Astrocyte of the cerebellum (primary cell): Measurements from ENCODE around the gene THRSP.

Experiments
- DNase-seq: peaks from one replicate; pipeline ENCODE4 v3.0.0-alpha.2; 2011; ENCODE audit warnings: low read depth
- H3K4me3 ChIP-seq: 2 replicates; pipeline ENCODE4 v1.5.1; 2011; ENCODE audit warnings: mild to moderate bottlenecking, low read depth, low read length, moderate library complexity
- CTCF ChIP-seq: IDR thresholded peaks from 2 replicates; pipeline ENCODE4 v1.5.1; 2012; ENCODE audit warnings: low read length, low read depth, moderate library complexity, mild to moderate bottlenecking; ENCODE audit errors: missing control alignments
- in situ Hi-C: cut with HindIII; loops from 2 replicates; pipeline ENCODE4 v1.10.0; 2017; ENCODE audit warnings: low sequenced_read_pairs

Gene THRSP

DNA sequence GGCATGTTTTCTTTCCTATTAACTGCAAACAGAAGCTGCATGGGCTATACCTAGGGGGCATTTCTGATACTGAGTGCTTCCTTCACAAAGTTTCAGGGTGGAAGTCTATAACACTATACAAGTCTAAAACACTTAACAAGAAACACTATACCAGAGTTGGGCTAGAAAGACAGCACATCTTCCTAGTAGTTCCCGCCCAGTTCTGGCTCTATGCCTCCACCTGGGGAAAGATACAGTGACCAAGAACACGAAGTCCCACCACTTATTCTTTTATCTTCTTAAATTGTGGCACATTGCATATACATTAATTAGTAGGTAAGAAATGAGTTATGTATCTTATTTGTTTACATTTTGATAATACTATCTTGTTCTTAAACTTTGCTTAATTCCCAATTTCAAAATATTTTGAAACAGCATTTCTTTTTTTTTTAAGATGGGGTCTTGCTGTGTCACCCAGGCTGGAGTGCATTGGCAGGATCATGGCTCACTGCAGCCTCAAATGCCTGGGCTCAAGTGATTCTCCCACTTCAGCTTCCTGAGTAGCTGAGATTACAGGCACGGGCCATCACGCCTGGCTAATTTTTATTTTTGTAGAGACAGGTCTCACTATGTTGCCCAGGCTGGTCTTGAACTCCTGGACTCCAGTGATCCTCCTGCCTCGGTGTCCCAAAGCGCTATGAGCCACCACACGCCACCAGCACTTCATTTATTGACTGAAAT, 34.2 kb downstream of the THRSP start:
- TF ChIP-seq CTCF = no peak

DNA sequence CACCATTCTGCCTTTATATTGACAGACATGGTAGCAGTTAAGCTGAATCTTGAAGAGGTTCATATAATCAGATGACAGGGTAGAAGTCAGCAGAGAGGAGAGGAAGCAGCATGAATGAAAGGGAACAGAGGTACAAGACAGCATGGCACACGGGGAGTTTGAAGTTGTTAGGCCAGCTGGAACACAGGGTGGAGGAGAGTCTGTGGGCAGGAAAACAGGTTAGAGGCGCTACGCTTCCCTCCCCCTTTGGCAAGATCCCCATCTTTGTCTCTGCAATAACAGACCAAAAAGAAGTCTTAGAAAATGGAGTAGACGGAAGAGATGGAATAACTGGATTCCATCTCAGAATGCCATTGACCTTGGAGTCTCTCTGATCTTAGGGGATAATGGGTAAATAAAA, 36.0 kb downstream of the THRSP start:
- in situ Hi-C loops = no loop called here
- TF ChIP-seq CTCF = no peak
- no peak for DNase-seq
- no peak overlapping the region for H3K4me3 ChIP-seq

More for the DNA sequence above, 34.2 kb downstream of the THRSP start:
- H3K4me3 ChIP-seq = no peak overlapping the region
- in situ Hi-C loops = no loop called here
- no peak for DNase-seq

DNA sequence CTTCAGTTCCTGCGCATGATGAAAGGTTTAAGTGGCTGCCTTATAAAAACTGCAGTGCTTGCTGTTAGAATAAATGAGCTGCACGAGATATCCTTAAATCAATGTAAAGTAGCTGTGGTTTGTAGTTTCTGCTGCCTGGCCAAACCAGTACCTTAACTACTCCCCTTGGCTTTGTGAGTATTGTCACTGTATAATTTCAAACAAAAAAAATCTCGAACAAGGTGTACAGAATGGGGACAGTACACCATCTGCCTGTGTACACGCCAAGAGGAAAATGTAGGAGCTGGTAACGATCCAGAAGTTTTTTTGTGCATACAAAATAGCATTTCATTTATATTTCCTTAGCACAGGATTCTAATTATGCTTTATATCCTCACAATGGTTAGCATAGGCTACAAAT, 36.6 kb downstream of the THRSP start:
- no peak for DNase-seq
- no peak overlapping the region for H3K4me3 ChIP-seq
- in situ Hi-C loops = no loop called here
- TF ChIP-seq CTCF = no peak

- DNase-seq = no peak
- in situ Hi-C loops = no loop called here
- no peak overlapping the region for H3K4me3 ChIP-seq
- no peak for TF ChIP-seq CTCF
Observed at GRCh38 chr11:78100676-78101472, 37.2 kb downstream of the THRSP start.

DNA sequence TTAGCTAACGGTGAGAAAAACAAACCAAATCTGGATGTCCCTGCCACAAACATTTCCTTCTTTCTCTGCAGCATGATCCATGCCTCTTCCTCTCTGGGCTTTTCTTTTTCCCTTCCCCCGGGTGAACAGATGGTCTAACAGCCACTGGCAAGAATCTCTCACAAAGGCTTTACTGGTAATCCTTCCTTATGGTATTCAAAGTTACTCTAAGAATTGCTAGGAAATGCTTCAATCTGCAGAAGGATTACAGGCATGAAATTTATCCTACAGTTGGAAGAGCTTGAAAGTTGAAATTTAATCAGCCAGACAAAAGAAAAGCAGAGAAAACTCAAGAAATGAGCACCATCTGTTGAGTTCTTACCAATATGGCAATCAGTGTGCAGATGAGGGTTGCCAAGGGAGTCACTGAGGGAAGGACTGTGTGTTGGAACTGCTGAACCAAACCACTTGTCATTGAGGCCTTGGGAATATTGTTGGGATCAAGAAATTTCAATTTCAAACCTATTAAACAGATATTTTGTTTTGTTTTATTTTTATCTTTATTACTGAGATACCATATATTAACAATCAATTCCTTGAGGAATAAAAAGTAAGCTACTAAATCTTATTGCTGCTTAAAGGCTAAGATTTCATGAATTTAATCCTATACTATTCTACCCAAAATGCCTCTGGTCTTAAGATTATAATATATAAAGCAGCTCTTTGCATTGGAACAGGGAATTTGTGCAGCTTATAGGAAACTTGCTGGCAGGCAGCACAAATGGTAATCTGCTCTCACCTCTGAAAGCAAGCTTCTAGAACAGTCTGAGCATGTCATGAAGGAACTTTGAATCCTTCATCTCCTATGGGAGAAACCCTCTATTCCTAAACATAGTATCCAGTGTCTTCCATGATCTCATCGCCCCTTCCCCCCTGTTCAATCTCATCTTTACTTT, 45.7 kb downstream of the THRSP start:
- no peak for DNase-seq
- no peak overlapping the region for H3K4me3 ChIP-seq
- in situ Hi-C loops = no loop called here
- TF ChIP-seq CTCF = no peak

GRCh38 chr11:78110351-78110750, 46.7 kb downstream of the THRSP start:
- in situ Hi-C loops = no loop called here
- H3K4me3 ChIP-seq = no peak overlapping the region
- DNase-seq = no peak
- no peak for TF ChIP-seq CTCF
